Osteoblast (primary cell): Measurements from ENCODE around the gene RTBDN. TPM values are rescaled to one million over a fixed set of nuclear protein-coding genes. Genes with fewer than 3 reads are reported as not detected.

Experiments used
- DNase-seq: peaks from one replicate; pipeline ENCODE4 v3.0.0; 2011; ENCODE audit warnings: low spot score, mixed read lengths; ENCODE audit not compliant: insufficient read length; ENCODE audit errors: missing footprints
- H2AFZ ChIP-seq: 2 replicates; pipeline ENCODE4 v1.6.0; 2011; ENCODE audit warnings: mild to moderate bottlenecking, low read length
- H3K27ac ChIP-seq: 2 replicates; pipeline ENCODE4 v1.5.1; 2011; ENCODE audit warnings: mild to moderate bottlenecking, low read depth, low read length, moderate library complexity
- H3K27me3 ChIP-seq: 2 replicates; pipeline ENCODE4 v1.6.0; 2012; ENCODE audit warnings: mild to moderate bottlenecking, control low read depth, inconsistent platforms, low read length, moderate library complexity; ENCODE audit not compliant: insufficient read depth
- H3K36me3 ChIP-seq: 2 replicates; pipeline ENCODE4 v1.5.1; 2011; ENCODE audit warnings: mild to moderate bottlenecking, low read length, control low read depth, moderate library complexity; ENCODE audit not compliant: insufficient read depth
- H3K4me1 ChIP-seq: 2 replicates; pipeline ENCODE4 v1.5.1; 2011; ENCODE audit warnings: mild to moderate bottlenecking, low read length, control low read depth, moderate library complexity; ENCODE audit not compliant: insufficient read depth
- H3K4me2 ChIP-seq: 2 replicates; pipeline ENCODE4 v1.6.0; 2011; ENCODE audit warnings: mild to moderate bottlenecking, low read length; ENCODE audit not compliant: insufficient read depth
- H3K4me3 ChIP-seq: fragments of 200-600 bp; sonication (generic); 3 replicates; pipeline ENCODE4 v1.5.1; 2012; ENCODE audit warnings: mild to moderate bottlenecking, low read length, inconsistent platforms; ENCODE audit not compliant: insufficient read depth
- H3K79me2 ChIP-seq: 2 replicates; pipeline ENCODE4 v1.6.0; 2012; ENCODE audit warnings: mild to moderate bottlenecking, low read length, control low read depth, inconsistent platforms; ENCODE audit not compliant: insufficient read depth
- H3K9me3 ChIP-seq: 2 replicates; pipeline ENCODE4 v1.5.1; 2011; ENCODE audit warnings: low read depth, low read length, control low read depth
- H4K20me1 ChIP-seq: 2 replicates; pipeline ENCODE4 v1.6.0; 2012; ENCODE audit warnings: mild to moderate bottlenecking, low read length, control low read depth; ENCODE audit not compliant: insufficient read depth
- small RNA-seq: library from RNA; depleted of rRNA; stranded (forward); fragments of <200 nt; gene quantifications from one replicate; pipeline ENCODE3, GENCODE V24; 2012
- total RNA-seq: library from RNA; depleted of rRNA; stranded (reverse); fragments of >200 nt; gene quantifications from 2 replicates; pipeline ENCODE4 v1.2.3, GENCODE V29; 2012
- TF ChIP-seq, protein P1 (sequence below): IDR thresholded peaks from 2 replicates; pipeline ENCODE4 v1.5.1; 2011; ENCODE audit warnings: mild to moderate bottlenecking, low read depth, low read length, moderate library complexity; ENCODE audit errors: extremely low read depth

Gene RTBDN
- total RNA-seq, 1 donor: not detected

GRCh38 chr19:12777217-12778016 is 57.0 kb downstream of the RTBDN start:
- peak; percentile 99 for DNase-seq
- no peaks in the 10 kb centered on the region for H3K27me3 ChIP-seq
- TF ChIP-seq, protein P1, sequence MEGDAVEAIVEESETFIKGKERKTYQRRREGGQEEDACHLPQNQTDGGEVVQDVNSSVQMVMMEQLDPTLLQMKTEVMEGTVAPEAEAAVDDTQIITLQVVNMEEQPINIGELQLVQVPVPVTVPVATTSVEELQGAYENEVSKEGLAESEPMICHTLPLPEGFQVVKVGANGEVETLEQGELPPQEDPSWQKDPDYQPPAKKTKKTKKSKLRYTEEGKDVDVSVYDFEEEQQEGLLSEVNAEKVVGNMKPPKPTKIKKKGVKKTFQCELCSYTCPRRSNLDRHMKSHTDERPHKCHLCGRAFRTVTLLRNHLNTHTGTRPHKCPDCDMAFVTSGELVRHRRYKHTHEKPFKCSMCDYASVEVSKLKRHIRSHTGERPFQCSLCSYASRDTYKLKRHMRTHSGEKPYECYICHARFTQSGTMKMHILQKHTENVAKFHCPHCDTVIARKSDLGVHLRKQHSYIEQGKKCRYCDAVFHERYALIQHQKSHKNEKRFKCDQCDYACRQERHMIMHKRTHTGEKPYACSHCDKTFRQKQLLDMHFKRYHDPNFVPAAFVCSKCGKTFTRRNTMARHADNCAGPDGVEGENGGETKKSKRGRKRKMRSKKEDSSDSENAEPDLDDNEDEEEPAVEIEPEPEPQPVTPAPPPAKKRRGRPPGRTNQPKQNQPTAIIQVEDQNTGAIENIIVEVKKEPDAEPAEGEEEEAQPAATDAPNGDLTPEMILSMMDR: peak; percentile 82
- H3K9me3 ChIP-seq: no peaks in the 10 kb centered on the region
- H3K79me2 ChIP-seq: no peaks in the 10 kb centered on the region
- peak overlapping the region; percentile 84 for H3K4me3 ChIP-seq
- peak overlapping the region; percentile 98 for H3K27ac ChIP-seq
- H3K4me2 ChIP-seq: peak overlapping the region; percentile 100
- H4K20me1 ChIP-seq: no peaks in the 10 kb centered on the region
- H2AFZ ChIP-seq: peak overlapping the region; percentile 86
- peaks cover 36% of the 10 kb centered on the region for H3K4me1 ChIP-seq
- no peaks in the 10 kb centered on the region for H3K36me3 ChIP-seq

Small RNA genes lying within 50 kb of the gene (small RNA-seq; reads per million reads assigned to genes)
- gene MIR5684 (not detected), gene MIR6794 (not detected)

Other genes starting within 250 kb of the RTBDN start
- gene ZNF490, start 223.8 kb downstream of the RTBDN start, total RNA-seq: 8.7 and 10.6 TPM in 2 replicates
- 16.5 and 16.6 TPM in 2 replicates for gene ZNF791, start 223.7 kb downstream of the RTBDN start, total RNA-seq
- gene MAN2B1, start 167.8 kb downstream of the RTBDN start, total RNA-seq: 35.8 and 43.0 TPM in 2 replicates
- 5.0 and 8.0 TPM in 2 replicates for gene WDR83, start 167.8 kb downstream of the RTBDN start, total RNA-seq
- 50.4 and 52.5 TPM in 2 replicates for gene DHPS, start 152.7 kb downstream of the RTBDN start, total RNA-seq
- not detected in 2 replicates for gene GNG14, start 146.6 kb downstream of the RTBDN start, total RNA-seq
- gene FBXW9, start 137.9 kb downstream of the RTBDN start, total RNA-seq: 17.1 and 18.5 TPM in 2 replicates
- 36.6 and 39.8 TPM in 2 replicates for gene TNPO2, start 110.6 kb downstream of the RTBDN start, total RNA-seq
- gene TRIR, start 99.9 kb downstream of the RTBDN start, total RNA-seq: 123 and 136 TPM in 2 replicates
- 99.5 and 104 TPM in 2 replicates for gene GET3, start 97.1 kb downstream of the RTBDN start, total RNA-seq
- not detected in 2 replicates for gene BEST2, start 82.8 kb downstream of the RTBDN start, total RNA-seq
- gene HOOK2, start 59.0 kb downstream of the RTBDN start, total RNA-seq: 16.8 and 21.7 TPM in 2 replicates
- gene JUNB, start 43.1 kb downstream of the RTBDN start, total RNA-seq: 85.5 and 93.0 TPM in 2 replicates
- gene PRDX2, start 32.8 kb downstream of the RTBDN start, total RNA-seq: 155 and 156 TPM in 2 replicates
- gene THSD8, start 32.5 kb downstream of the RTBDN start, total RNA-seq: 0.29 TPM in 1 of 2 replicates, not detected in the other
- 7.6 and 8.3 TPM in 2 replicates for gene RNASEH2A, start 28.0 kb downstream of the RTBDN start, total RNA-seq
- gene MAST1, start 3.9 kb upstream of the RTBDN start, total RNA-seq: 0.29 and 0.72 TPM in 2 replicates
- gene DNASE2, start 46.9 kb upstream of the RTBDN start, total RNA-seq: 48.1 and 61.0 TPM in 2 replicates
- gene KLF1, start 52.6 kb upstream of the RTBDN start, total RNA-seq: not detected in 2 replicates
- 23.0 and 31.1 TPM in 2 replicates for gene GCDH, start 56.6 kb upstream of the RTBDN start, total RNA-seq
- gene SYCE2, start 84.7 kb upstream of the RTBDN start, total RNA-seq: 0.29 TPM in 1 of 2 replicates, not detected in the other
- gene FARSA, start 99.1 kb upstream of the RTBDN start, total RNA-seq: 41.0 and 47.8 TPM in 2 replicates
- 1,685 and 1,980 TPM in 2 replicates for gene CALR, start 104.0 kb upstream of the RTBDN start, total RNA-seq
- 80.2 and 84.0 TPM in 2 replicates for gene RAD23A, start 111.3 kb upstream of the RTBDN start, total RNA-seq
- 15.2 and 16.8 TPM in 2 replicates for gene GADD45GIP1, start 122.6 kb upstream of the RTBDN start, total RNA-seq
- not detected in 2 replicates for gene DAND5, start 135.0 kb upstream of the RTBDN start, total RNA-seq
- gene NFIX, start 160.9 kb upstream of the RTBDN start, total RNA-seq: 114 and 122 TPM in 2 replicates